GM19328 (cell line): Measurements from ENCODE around the gene CREM.

ENCODE experiments used
- ATAC-seq: cut with Tn5 transposase; IDR thresholded peaks from one replicate; pipeline ENCODE4 v1.9.1; 2021; ENCODE audit warnings: mild to moderate bottlenecking, moderate library complexity; ENCODE audit not compliant: unreplicated experiment

CREM gene

DNA sequence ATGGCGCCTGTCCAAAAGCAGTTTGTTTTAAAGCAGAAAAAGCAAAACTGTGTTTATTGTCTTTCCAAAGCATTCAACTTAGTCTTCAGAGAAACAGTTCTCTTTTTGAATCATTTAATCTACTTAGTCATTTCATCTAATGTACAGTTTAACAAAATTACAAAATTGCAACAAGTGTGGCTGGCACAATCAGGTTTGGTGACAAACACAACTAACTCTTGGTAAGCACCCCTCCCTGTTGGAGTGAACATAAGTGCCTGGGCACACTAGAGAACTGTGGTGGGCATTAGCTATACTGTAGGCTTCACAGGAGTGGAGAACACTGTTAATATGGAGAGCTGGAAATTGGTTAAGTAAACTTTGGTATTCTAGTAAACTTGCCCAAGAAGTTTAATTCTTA, 6.9 kb downstream of the CREM start:
- no peak for ATAC-seq

DNA sequence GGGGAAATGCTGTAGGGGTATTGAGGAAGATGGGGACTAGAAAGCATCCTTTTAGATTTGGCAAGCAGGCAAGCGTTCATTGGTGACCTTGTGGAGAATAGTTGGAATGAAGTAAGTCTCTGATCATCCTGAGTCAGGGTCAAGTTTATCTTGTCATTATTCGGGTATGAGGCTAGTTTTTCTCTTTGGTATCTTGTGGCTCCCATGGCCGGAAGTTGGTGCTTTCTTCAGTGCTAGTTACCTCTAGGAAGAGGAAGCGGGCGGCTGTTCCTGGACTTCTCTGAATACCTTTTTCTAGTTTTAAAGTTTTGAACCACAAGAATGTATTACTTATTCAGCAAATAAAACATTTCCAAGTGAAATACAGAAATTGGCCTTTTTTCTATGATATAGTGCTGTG, 9.2 kb downstream of the CREM start:
- no peak for ATAC-seq

DNA sequence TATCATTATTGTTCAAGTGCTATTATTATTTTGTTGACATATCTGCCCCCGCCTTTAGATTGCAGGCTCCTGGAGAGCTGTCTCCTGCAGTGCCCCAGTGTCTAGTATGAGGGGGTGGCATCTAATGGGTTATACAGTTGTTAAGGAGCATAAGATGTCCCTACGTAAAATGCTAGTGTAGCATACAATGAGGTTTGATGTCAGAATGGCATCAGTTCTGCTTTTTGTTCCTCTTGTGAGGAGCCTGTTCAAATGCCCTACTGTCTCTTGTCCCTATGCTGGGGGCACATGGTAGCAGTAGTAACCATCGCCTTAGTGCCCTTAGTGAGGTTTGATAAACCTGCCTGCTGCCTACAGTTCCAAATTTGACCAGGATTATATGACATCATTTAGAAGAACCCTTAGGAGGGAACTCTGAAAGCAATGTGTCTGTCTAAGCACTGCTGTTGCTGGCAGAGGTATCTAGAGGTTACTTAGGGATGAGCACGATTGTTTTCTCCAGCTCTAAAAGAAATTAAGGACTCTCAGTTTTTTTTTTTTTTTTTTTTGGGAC, 9.7 kb downstream of the CREM start:
- ATAC-seq: peak; percentile 55

DNA sequence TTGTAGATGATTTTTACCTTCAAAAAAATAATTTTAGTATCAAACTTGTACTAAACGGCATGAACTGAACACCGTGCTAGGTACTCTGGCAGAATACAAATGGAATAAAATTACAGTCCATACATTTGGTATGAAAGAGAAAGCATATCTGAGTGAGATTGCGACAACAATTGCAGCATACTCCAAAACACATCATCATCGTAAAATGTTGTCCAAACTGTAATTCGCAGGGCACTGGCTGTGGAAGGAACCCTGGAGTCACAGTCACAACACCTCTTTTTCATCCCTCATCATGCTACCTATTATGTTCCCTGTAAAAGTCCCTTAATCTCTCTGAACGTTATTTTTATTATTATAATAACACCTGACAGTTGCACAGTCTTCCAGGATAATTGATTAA, 13.5 kb downstream of the CREM start:
- no peak for ATAC-seq

DNA sequence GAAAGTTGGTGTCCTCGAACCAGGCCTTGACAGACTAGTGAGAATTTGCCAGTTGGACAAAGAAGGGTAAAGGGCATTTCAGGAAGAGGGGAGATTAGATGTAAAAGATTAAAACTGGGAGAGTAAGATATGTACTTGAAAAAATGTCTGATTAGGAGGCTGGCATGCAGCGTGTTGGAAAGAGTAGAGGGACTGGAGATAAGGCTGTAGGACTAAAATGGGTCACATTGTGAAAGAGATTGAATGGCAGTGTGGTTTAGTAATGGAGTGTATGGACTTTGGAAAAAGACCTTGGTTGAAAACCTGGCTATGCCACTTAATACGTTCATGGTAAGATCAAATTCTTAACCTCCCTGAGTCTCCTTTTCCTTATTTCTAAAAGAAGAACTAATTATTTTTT, 14.1 kb downstream of the CREM start:
- ATAC-seq: no peak

DNA sequence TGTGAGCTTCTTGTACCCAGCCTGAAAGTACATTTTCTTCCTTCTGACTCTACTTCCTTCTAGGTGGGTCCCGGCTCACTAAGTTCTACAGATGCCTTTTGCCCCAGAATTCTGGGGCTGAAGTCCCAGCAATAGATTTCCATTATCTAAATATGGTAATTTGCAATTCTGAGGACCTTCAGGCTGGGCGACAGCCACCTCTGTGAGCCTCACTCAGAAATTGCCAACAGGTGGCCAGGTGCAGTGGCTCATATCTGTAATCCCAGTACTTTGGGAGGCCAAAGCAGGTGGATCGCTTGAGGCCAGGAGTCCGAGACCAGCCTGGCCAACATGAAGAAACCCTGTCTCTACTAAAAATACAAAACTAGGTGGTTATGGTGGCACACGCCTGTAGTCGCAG, 23.7 kb downstream of the CREM start:
- no peak for ATAC-seq

GRCh38 chr10:35152992-35153391, 26.3 kb downstream of the CREM start:
- no peak for ATAC-seq

DNA sequence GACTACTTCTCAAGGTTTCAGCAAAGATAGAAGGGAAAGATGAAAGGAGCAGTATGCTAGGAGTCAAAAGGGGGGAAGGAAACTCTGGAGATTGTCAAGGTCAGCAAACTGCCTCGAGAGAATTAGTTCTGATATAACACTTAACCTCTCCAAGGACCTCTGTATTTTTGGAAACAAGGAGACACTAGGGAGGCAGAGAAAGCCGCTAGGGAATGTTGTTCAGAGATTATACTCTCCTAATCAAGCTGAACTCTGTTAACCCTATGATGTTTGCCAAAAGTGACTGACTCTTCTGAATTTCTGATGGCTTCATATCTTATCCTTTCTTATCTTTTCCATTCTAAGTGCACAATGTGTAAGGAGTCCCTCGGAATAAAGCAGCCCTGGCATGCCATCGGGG, 27.1 kb downstream of the CREM start:
- ATAC-seq: no peak

- ATAC-seq: no peak
Observed at GRCh38 chr10:35160743-35161142, 34.1 kb downstream of the CREM start.

GRCh38 chr10:35161906-35162305, 35.3 kb downstream of the CREM start:
- no peak for ATAC-seq

DNA sequence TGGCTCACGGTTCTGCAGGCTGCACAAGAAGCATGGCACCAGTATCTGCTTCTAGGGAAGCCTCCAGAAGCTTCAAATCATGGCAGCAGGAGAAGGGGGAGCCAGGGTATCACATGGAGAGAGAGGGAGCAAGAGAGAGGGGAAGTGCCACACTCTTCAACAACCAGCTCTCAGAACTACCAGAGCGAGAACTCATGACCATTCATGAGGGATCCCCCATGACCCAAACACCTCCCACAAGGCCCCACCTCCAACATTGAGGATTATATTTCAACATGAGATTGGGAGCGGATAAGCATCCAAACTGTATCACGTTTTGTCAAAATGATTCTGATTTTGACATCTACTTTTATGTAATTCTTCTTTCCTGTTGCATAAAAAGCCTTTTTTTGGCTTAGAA, 38.5 kb downstream of the CREM start:
- no peak for ATAC-seq

DNA sequence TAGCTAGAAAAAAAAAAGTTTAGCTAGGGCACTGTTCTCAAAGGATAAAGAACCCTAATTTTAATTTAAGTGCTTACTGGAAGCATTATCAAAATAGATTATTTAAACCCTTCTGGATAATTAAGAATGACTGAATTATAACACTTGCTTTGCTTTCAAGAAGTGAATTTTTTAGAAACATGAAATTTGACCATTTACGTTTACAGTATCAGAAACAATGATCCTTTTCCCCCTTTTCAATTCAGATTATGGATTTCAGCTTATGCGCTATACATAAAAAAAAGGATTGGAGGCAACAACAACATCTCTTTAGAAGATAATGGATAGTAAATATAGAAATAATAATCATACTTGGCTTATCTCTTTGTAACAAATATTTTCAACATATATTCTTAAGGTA, 39.2 kb downstream of the CREM start:
- no peak for ATAC-seq

DNA sequence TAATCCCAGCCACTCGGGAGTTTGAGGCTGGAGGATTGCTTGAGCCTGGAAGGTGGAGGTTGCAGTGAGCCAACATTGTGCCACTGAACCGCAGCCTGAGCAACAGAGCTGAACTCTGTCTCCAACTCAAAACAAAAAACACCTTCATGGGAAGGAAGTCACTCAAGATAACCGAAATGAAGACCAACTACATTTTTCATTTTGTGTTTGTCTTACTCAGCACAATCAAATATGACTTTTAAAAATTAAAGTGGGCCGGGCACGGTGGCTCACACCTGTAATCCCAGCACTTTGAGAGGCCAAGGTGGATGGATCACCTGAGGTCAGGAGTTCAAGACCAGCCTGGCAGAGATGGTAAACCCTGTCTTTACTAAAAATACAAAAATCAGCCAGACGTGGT, 40.0 kb downstream of the CREM start:
- ATAC-seq: no peak

- no peak for ATAC-seq
Observed at GRCh38 chr10:35167342-35167741, 40.7 kb downstream of the CREM start.

GRCh38 chr10:35172146-35172545, 45.5 kb downstream of the CREM start:
- ATAC-seq: no peak

GRCh38 chr10:35172574-35172973, 45.9 kb downstream of the CREM start:
- ATAC-seq: no peak

GRCh38 chr10:35178331-35178730, 51.7 kb downstream of the CREM start:
- ATAC-seq: no peak

GRCh38 chr10:35182631-35183510, 56.2 kb downstream of the CREM start:
- no peak for ATAC-seq

- no peak for ATAC-seq
Observed at GRCh38 chr10:35184527-35185171, 58.0 kb downstream of the CREM start.

DNA sequence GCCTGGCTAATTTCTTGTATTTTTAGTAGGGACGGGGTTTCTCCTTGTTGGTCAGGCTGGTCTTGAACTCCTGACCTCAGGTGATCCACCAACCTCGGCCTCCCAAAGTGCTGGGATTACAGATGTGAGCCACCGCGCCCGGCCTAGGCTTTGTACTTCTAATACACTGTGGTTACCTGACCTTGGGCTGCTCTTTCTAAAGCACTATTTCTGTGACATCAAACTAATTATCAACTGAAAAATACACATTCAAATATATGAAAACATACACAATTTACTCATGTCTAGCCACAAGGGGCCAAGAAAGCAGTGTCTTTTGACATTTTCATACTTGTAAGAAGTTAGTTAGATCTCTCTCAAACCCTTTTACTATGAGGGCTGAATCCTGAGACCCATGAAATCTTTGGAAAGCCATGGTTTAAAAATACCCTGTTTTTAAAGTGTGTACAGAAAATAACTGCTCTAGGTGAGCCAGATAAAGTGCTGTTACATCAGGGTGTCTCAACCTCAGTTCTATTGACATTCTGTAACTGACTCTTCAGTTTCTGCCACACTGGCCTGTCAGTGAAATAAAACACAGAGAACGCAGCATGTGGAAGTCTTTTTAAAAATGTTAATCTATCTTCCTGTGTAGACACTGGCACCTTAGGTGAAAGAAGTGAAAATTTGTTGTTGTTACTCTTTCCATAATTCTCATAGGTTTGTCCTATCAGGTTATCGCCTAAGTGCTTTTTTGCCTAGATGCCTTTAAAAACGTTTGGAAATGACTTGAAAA, 58.8 kb downstream of the CREM start:
- ATAC-seq: no peak

DNA sequence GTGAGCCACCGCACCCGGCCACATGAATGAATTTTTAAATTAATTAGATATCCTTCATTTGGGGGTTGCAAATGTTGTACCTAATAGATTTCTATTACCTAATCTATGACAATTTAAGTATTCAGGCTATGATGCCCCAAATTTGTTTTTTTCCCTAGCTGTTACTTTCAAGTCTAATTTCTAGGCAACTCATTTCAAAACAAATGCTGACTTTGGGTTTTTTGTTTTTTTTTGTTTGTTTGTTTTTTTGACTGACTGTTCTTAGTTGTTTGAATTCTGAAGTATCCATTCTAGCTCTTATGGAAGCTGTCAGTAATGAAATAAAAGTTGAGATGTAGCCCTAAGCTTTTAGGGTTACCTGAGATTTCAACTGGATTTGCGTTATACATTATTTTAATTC, 62.3 kb downstream of the CREM start:
- ATAC-seq: no peak
